ENCODE measurements around the gene GPRIN3.

Gene GPRIN3

DNA sequence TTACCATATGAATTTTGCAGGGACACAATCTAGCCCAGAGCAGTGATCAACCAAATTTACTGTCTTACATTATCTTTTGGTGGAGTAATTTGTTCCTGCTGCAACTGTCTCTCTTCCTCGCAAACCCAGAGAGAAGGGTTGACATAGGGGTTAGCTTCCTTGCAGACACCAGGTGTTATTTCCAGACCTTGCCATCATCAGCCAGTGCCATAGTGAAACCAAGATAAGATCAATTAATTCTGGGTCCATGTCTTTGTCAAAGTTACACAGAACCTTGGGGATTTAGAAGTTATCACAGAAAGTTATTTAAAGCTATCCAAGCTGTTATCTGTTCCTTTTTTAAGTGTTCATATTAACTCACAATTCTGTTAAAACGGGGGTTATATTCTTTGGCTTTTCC lies 23.6 kb upstream of the GPRIN3 start:
- TF ChIP-seq, protein P1, sequence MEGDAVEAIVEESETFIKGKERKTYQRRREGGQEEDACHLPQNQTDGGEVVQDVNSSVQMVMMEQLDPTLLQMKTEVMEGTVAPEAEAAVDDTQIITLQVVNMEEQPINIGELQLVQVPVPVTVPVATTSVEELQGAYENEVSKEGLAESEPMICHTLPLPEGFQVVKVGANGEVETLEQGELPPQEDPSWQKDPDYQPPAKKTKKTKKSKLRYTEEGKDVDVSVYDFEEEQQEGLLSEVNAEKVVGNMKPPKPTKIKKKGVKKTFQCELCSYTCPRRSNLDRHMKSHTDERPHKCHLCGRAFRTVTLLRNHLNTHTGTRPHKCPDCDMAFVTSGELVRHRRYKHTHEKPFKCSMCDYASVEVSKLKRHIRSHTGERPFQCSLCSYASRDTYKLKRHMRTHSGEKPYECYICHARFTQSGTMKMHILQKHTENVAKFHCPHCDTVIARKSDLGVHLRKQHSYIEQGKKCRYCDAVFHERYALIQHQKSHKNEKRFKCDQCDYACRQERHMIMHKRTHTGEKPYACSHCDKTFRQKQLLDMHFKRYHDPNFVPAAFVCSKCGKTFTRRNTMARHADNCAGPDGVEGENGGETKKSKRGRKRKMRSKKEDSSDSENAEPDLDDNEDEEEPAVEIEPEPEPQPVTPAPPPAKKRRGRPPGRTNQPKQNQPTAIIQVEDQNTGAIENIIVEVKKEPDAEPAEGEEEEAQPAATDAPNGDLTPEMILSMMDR (IDR thresholded peaks at IDR 0.05) = no peak

DNA sequence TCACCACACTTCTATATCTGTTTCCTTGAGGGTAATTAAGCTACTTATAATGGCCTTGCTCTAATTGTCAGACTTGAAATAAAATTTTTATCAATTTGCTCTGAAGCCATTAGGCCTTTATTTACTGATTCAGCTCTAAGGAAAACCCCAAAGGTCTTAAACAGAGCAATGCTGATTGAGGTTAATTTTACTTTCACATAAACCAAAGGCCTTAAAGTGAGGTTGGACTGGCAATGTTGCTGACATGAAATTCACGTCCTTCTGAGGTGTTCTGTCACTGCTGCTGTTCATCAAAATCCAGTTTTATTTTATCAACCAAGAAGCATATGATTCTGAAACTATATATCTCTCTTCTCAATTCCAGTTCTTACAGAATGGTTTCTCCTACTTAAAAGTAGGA lies 21.7 kb upstream of the GPRIN3 start:
- TF ChIP-seq, protein P1 (IDR thresholded peaks at IDR 0.05) = no peak

DNA sequence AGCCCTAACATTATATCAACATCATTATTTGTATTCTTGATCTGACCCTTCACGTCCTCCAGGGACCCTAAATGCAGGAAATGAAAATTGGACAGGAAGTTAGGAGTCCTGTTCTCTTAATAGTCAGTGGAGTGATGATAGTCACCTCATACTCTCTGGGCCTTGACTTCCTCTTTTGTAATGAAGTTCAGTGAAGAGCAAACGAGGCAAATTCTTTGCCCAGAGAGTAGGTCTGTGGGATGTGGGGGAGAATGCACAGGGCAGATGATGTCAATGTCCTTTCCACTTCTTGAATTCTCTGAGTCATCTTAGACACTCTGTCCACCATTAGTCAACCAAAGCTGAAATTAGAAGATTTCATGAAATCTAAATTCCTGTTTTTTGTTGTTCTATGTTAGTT lies 17.1 kb upstream of the GPRIN3 start:
- TF ChIP-seq, protein P1 (IDR thresholded peaks at IDR 0.05) = no peak

DNA sequence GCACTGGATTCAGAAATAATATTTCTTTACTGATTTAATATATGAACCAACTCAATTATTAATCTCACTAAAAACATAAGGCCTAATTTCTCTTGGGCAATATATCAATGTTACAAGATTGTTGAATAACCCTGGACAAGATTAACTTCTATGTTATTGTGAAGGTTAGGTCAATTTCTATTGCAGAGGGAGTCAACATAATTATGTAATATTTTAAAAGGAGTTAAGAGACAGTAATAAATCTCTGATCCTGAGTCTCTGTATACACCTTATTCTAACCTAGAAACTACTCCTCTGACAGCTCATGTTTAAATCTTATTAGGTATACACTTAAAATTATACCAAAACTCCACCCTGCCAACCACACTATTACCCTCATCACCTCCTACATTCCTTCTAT lies 15.1 kb upstream of the GPRIN3 start:
- TF ChIP-seq, protein P1 (IDR thresholded peaks at IDR 0.05) = no peak

DNA sequence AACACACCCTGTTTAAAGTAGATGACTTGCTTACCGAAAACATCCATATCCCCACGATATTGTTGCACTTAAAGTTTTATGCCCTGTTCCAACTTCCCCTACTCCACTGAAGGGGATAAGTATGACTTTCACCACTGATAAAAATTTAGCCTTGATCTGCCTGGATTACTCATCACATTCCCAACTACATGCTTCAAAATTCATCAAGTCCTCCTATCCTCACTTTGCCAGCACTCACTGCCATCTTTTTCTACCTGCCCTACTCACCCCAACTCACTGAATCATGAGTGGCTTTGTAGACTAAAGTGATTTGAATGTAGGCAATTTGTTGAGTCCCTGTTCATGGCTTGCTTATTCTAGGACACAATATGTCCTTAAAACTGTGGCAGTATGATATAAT lies 12.2 kb upstream of the GPRIN3 start:
- TF ChIP-seq, protein P1 (IDR thresholded peaks at IDR 0.05) = no peak

- TF ChIP-seq, protein P1 (IDR thresholded peaks at IDR 0.05) = no peak
Measured at GRCh38 chr4:89316931-89317366, 9.3 kb upstream of the GPRIN3 start.

DNA sequence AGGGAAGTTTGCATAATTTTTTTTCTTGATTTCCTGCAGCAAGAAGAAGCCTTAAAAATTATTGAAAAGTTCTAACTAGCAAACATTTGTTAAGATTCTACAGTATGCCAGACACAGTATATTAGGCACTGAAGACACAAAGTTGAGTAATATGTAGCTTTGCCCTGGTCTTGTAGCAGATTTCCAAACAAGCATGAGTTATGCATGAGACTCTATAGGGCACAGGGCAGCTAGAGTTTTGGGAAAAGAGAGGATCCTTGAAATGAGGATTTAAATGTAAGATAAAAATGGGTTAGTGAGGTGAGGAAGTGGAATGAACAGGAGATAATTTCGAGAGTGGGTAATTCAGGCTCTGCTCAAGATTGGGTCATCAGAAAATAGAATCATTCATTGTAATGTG lies 8.6 kb upstream of the GPRIN3 start:
- TF ChIP-seq, protein P1 (IDR thresholded peaks at IDR 0.05) = no peak

- TF ChIP-seq, protein P1 (IDR thresholded peaks at IDR 0.05) = no peak
Measured at GRCh38 chr4:89314291-89314690, 6.7 kb upstream of the GPRIN3 start.

All from LNCAP (cell line).